Gastrocnemius medialis (tissue), 4 donors: Measurements from ENCODE around the gene SMG6. TPM values are rescaled to one million over a fixed set of nuclear protein-coding genes. Genes with fewer than 3 reads are reported as not detected.

Source experiments
- ATAC-seq, 2 donors: fragments of 150-250 bp; one replicate each; pipeline ENCODE4 v1.9.1; 2016
- DNase-seq, 2 donors: peaks; one replicate each; pipeline ENCODE4 v3.0.0-alpha.2; 2019
- H3K27ac ChIP-seq, 4 donors: fragments of 200-600 bp; sonication (generic); 1 replicate in 1 of 4; 2 replicates in 3 of 4; pipeline ENCODE4 v1.5.1; 2016 to 2018; ENCODE audit warnings: mild to moderate bottlenecking in 2 of 4, moderate library complexity in 1 of 4
- H3K27me3 ChIP-seq, 3 donors: fragments of 200-600 bp; sonication (generic) in 2 of 3; 1 replicate in 1 of 3; 2 replicates in 2 of 3; pipeline versions ENCODE4 v1.5.1 to v1.6.0; 2016 to 2019; ENCODE audit warnings: mild to moderate bottlenecking in 1 of 3, moderate library complexity in 1 of 3
- H3K36me3 ChIP-seq, 2 donors: fragments of 200-600 bp; sonication (generic) in 1 of 2; one replicate each; pipeline ENCODE4 v1.5.1; 2017 to 2018
- H3K4me1 ChIP-seq, 2 donors: fragments of 200-600 bp; sonication (generic) in 1 of 2; one replicate each; pipeline ENCODE4 v1.5.1; 2016 to 2017; ENCODE audit warnings: mild to moderate bottlenecking in 2 of 2
- H3K4me3 ChIP-seq, 4 donors: fragments of 200-600 bp; sonication (generic) in 3 of 4; 1 replicate in 1 of 4; 2 replicates in 3 of 4; pipeline ENCODE4 v1.5.1; 2016 to 2019; ENCODE audit warnings: mild to moderate bottlenecking in 2 of 4
- H3K9me3 ChIP-seq, 3 donors: fragments of 200-600 bp; sonication (generic) in 2 of 3; 1 replicate in 1 of 3; 2 replicates in 2 of 3; pipeline ENCODE4 v1.5.1; 2016 to 2019
- POLR2A ChIP-seq, 2 donors: fragments of 450-650 bp; IDR thresholded peaks; one replicate each; pipeline ENCODE4 v1.6.1; 2017; ENCODE audit warnings: antibody characterized with exemption in 2 of 2, mild to moderate bottlenecking in 2 of 2, moderate library complexity in 2 of 2
- in situ Hi-C, 4 donors: fragments of 200-750 bp; cut with MboI; loops; one replicate each; pipeline versions ENCODE4 v1.15.0 to v1.8.0; 2017; ENCODE audit warnings: low sequenced_read_pairs in 4 of 4
- intact Hi-C: fragments of 100-400 bp; cut with DNase I; formaldehyde crosslinking; loops from one replicate; pipeline ENCODE4 v1.15.1; 2023; ENCODE audit warnings: low total_unique reads
- total RNA-seq, 4 donors: library from RNA; depleted of rRNA; stranded (reverse); fragments of >200 nt; gene quantifications; one replicate each; pipeline versions ENCODE4 v1.1.0 to v1.2.3, GENCODE V29; 2016
- TF ChIP-seq, protein P1 (sequence below), 5 experiments: fragments of 450-650 bp in 3 of 5; fragments of 200-600 bp in 2 of 5; sonication (generic) in 2 of 5; IDR thresholded peaks in 4 of 5; conservative IDR thresholded peaks in 1 of 5; 1 replicate in 4 of 5; 2 replicates in 1 of 5; pipeline ENCODE4 v1.5.1; 2016 to 2019; ENCODE audit warnings: antibody characterized with exemption in 5 of 5, mild to moderate bottlenecking in 3 of 5, moderate library complexity in 3 of 5

The SMG6 gene
- total RNA-seq, 4 donors from 2014 or later: 20.5 to 27.8 (median 23.0) TPM

DNA sequence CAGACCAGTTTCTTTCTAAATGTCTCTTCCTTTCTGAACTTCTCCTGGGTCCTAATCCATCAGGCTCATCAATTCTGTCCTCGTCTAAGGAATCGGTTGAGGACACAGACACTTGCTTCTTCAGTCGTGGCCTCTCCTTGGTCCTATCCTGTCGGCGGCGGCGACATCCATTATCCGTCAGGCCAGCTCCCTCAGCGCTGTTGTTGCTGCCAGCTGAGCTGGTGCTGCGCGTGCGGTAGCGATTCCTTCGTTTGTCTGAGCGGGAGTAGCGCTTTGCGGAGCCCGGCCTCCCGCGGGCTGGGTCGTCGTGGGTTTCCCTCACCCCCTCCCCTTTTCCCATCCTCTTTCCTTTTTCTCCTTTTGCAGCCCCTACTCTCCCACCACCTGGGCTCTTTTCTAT lies 3.8 kb downstream of the SMG6 start:
- H3K27ac ChIP-seq: no peak overlapping the region
- intact Hi-C loops (no loop called here), in situ Hi-C loops (loop anchor here in 1 of 4 donors (25.0 kb wide), 1 partner anchor 412 kb away; no protein-coding TSS in a partner anchor)
- TF ChIP-seq, protein P1, sequence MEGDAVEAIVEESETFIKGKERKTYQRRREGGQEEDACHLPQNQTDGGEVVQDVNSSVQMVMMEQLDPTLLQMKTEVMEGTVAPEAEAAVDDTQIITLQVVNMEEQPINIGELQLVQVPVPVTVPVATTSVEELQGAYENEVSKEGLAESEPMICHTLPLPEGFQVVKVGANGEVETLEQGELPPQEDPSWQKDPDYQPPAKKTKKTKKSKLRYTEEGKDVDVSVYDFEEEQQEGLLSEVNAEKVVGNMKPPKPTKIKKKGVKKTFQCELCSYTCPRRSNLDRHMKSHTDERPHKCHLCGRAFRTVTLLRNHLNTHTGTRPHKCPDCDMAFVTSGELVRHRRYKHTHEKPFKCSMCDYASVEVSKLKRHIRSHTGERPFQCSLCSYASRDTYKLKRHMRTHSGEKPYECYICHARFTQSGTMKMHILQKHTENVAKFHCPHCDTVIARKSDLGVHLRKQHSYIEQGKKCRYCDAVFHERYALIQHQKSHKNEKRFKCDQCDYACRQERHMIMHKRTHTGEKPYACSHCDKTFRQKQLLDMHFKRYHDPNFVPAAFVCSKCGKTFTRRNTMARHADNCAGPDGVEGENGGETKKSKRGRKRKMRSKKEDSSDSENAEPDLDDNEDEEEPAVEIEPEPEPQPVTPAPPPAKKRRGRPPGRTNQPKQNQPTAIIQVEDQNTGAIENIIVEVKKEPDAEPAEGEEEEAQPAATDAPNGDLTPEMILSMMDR (IDR thresholded peaks at IDR 0.05 in 4 of 5, conservative IDR thresholded peaks at IDR 0.05 in 1 of 5): no peak
- TF ChIP-seq POLR2A (IDR thresholded peaks at IDR 0.05): no peak
- H3K36me3 ChIP-seq: peaks cover 0 to 46% of the 10 kb centered on the region in 2 donors
- DNase-seq (no peak), ATAC-seq (no peak)
- H3K27me3 ChIP-seq: no peaks in the 10 kb centered on the region
- no peaks in the 10 kb centered on the region for H3K9me3 ChIP-seq
- H3K4me3 ChIP-seq: no peak overlapping the region
- peaks cover 11 to 21% of the 10 kb centered on the region in 2 donors for H3K4me1 ChIP-seq

DNA sequence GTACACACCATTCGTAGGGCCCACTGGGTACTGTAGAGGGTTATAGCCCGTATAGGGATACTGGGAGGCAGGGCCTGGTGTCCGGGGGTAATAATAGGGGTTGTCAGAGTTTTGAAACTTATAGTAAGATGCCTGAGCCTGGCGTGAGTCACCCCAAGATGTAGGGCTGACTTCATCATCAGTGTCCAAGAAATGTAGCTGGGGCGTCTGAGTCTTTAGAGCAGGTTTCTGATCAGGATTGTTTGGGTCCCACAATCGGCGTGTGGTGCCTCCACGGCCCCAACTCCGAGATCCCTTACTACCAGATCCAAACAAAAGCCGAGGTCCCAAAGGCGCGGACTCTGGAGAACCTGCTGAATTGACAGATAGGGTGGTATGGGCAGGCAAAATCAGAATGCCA lies 4.4 kb downstream of the SMG6 start:
- in situ Hi-C loops: loop anchor here in 1 of 4 donors (25.0 kb wide), 1 partner anchor 412 kb away; no protein-coding TSS in a partner anchor
- intact Hi-C loops: no loop called here
- H3K36me3 ChIP-seq: peaks cover 0 to 52% of the 10 kb centered on the region in 2 donors
- H3K4me3 ChIP-seq: no peak overlapping the region
- no peak for TF ChIP-seq POLR2A (IDR thresholded peaks at IDR 0.05)
- TF ChIP-seq, protein P1 (IDR thresholded peaks at IDR 0.05 in 4 of 5, conservative IDR thresholded peaks at IDR 0.05 in 1 of 5): no peak
- no peak overlapping the region for H3K27ac ChIP-seq
- H3K4me1 ChIP-seq: peaks cover 11 to 21% of the 10 kb centered on the region in 2 donors
- ATAC-seq (no peak), DNase-seq (no peak)
- H3K27me3 ChIP-seq: no peaks in the 10 kb centered on the region
- H3K9me3 ChIP-seq: no peaks in the 10 kb centered on the region

DNA sequence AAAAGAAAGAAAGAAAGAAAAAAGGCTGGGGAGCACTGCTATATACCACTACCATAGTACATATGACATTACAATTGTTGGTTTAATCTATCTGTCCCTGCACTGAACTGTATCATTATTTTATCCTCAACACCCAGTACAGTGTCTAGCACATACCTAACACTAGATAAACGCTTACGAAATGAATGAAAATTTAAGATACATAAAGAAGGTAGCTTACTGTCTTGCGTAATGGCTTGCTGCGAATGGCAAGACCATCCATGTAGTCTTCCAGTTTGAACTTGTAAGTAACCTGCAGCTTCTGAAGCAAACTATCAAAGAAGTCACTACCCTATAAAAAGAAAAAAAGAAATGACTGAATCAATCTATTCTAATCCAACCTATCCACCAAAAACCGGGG lies 6.6 kb downstream of the SMG6 start:
- intact Hi-C loops: no loop called here
- no peak for ATAC-seq
- DNase-seq: no peak

DNA sequence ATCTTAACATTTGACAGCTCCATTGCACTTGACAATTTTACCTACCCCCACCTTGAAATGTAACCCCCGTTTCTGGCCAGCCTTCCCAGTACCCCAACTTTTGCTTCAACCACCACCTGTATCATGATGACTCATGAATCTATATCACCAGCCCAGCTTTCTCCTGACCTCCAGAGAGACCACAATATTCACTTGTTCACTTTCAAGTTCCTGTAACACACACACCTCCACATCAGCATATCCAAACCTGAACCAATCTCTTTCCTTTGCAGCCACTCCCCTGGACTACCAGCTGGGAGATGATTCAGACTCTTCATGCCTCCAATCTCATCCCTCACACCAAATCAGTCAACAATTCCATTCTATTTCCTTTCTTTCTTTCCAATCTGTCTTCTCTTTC lies 8.0 kb downstream of the SMG6 start:
- TF ChIP-seq, protein P1 (IDR thresholded peaks at IDR 0.05 in 4 of 5, conservative IDR thresholded peaks at IDR 0.05 in 1 of 5): no peak
- TF ChIP-seq POLR2A (IDR thresholded peaks at IDR 0.05): no peak
- Histone ChIP-seq H3K9me3 (no peaks in the 10 kb centered on the region), H3K27ac (no peak overlapping the region), H3K27me3 (no peaks in the 10 kb centered on the region), H3K4me1 (peaks cover 0 to 9% of the 10 kb centered on the region in 2 donors), H3K4me3 (no peak overlapping the region), H3K36me3 (peaks cover 0 to 87% of the 10 kb centered on the region in 2 donors)
- no peak for DNase-seq
- intact Hi-C loops: no loop called here
- in situ Hi-C loops: loop anchor here in 1 of 4 donors (25.0 kb wide), 1 partner anchor 408 kb away; no protein-coding TSS in a partner anchor
- no peak for ATAC-seq

More for the DNA sequence above, 6.6 kb downstream of the SMG6 start:
- in situ Hi-C loops: loop anchor here in 1 of 4 donors (25.0 kb wide), 1 partner anchor 410 kb away; no protein-coding TSS in a partner anchor
- TF ChIP-seq POLR2A (IDR thresholded peaks at IDR 0.05): no peak
- TF ChIP-seq, protein P1 (IDR thresholded peaks at IDR 0.05 in 4 of 5, conservative IDR thresholded peaks at IDR 0.05 in 1 of 5): no peak
- Histone ChIP-seq H3K9me3 (no peaks in the 10 kb centered on the region), H3K36me3 (peaks cover 0 to 73% of the 10 kb centered on the region in 2 donors), H3K4me3 (no peak overlapping the region), H3K27ac (no peak overlapping the region), H3K27me3 (no peaks in the 10 kb centered on the region), H3K4me1 (peaks cover 3 to 16% of the 10 kb centered on the region in 2 donors)
